C4-2B (cell line): ENCODE data around the gene INPPL1.
"Not testable (repeated sequence)": the region's sequence is repeated elsewhere in the genome, so short reads cannot be mapped to it uniquely, and the experiment has no call there.

Experiments used
- H3K27ac ChIP-seq: fragments of 450-650 bp; 2 replicates; pipeline ENCODE4 v1.5.1; 2017
- CTCF ChIP-seq: fragments of 450-650 bp; conservative IDR thresholded peaks from 2 replicates; pipeline ENCODE4 v1.5.1; 2017; ENCODE audit warnings: mild to moderate bottlenecking
- ZFX ChIP-seq: fragments of 450-650 bp; IDR thresholded peaks from 2 replicates; pipeline ENCODE4 v1.6.1; 2017

Gene INPPL1

DNA sequence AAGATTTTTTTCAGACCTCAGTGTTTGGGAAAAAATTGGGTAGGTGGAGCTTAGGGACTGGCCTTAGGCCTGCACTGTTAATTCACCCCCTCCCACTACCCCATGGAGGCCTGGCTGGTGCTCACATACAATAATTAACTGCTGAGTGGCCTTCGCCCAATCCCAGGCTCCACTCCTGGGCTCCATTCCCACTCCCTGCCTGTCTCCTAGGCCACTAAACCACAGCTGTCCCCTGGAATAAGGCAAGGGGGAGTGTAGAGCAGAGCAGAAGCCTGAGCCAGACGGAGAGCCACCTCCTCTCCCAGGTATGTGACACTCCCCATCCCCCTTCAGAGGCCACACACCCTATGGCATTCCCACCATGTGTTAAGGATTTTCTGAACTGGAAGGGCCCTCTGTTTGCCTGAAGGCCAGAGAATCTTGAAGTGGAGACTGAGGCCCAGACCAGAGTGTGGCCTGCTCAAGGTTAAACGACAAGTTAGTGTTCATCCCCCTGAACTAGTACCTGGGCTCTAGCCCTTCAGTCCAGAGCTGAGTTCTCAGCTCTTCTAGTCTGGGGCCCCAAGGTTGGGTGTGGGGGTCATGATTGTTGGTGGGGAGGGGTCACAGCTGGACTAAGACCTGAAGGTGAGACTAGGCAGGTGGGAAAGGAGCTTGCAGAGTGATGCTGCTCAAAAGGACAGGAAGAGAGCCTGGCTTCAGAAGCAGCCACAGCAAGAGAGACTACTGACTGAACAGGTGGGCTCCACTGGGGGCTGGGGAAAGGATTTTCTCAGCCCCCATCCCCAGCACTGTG is 34.9 kb upstream of the INPPL1 start:
- no peak overlapping the region for H3K27ac ChIP-seq
- no peak for TF ChIP-seq CTCF
- TF ChIP-seq ZFX, result no peak

- no peak for TF ChIP-seq ZFX
- no peak for TF ChIP-seq CTCF
- no peak overlapping the region for H3K27ac ChIP-seq
Observed at GRCh38 chr11:72190631-72191071, 33.9 kb upstream of the INPPL1 start.

DNA sequence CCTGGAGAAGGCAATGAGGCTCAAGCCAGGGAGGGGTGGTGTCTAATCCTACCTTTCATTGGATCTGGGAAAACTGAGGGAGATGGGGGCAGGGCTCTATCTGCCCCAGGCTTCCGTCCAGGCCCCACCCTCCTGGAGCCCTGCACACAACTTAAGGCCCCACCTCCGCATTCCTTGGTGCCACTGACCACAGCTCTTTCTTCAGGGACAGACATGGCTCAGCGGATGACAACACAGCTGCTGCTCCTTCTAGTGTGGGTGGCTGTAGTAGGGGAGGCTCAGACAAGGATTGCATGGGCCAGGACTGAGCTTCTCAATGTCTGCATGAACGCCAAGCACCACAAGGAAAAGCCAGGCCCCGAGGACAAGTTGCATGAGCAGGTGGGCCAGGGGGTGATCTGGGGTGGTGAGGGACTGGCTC is 32.6 kb upstream of the INPPL1 start, which contains the start of gene FOLR1:
FOLR1 (plus strand) TSS at position 180 of the 421 bp plus-strand sequence; CDS start at position 214, 34 bp downstream.
- TF ChIP-seq CTCF, result no peak
- no peak for TF ChIP-seq ZFX
- no peak within 1 kb of the TSS for H3K27ac ChIP-seq

DNA sequence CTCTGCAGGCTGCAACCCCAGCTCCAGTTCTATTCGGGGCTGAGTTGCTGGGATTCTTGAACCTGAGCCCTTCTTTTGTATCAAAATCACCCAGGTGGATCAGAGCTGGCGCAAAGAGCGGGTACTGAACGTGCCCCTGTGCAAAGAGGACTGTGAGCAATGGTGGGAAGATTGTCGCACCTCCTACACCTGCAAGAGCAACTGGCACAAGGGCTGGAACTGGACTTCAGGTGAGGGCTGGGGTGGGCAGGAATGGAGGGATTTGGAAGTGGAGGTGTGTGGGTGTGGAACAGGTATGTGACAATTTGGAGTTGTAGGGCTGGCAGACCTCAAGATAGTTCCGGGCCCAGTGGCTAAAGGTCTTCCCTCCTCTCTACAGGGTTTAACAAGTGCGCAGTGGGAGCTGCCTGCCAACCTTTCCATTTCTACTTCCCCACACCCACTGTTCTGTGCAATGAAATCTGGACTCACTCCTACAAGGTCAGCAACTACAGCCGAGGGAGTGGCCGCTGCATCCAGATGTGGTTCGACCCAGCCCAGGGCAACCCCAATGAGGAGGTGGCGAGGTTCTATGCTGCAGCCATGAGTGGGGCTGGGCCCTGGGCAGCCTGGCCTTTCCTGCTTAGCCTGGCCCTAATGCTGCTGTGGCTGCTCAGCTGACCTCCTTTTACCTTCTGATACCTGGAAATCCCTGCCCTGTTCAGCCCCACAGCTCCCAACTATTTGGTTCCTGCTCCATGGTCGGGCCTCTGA is 28.9 kb upstream of the INPPL1 start:
- no peak for TF ChIP-seq ZFX
- no peak for TF ChIP-seq CTCF

DNA sequence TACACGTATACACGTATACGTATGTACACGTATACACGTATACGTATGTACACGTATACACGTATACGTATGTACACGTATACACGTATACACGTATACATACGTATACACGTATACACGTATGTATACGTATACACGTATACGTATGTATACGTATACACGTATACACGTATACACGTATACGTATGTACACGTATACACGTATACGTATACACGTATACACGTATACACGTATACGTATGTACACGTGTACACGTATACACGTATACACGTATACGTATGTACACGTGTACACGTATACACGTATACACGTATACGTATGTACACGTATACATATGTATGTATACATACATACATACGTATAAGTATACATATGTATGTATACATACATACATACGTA is 23.1 kb upstream of the INPPL1 start:
- not testable (repeated sequence) for H3K27ac ChIP-seq

More for the DNA sequence above, 28.9 kb upstream of the INPPL1 start:
- H3K27ac ChIP-seq, result no peak overlapping the region

DNA sequence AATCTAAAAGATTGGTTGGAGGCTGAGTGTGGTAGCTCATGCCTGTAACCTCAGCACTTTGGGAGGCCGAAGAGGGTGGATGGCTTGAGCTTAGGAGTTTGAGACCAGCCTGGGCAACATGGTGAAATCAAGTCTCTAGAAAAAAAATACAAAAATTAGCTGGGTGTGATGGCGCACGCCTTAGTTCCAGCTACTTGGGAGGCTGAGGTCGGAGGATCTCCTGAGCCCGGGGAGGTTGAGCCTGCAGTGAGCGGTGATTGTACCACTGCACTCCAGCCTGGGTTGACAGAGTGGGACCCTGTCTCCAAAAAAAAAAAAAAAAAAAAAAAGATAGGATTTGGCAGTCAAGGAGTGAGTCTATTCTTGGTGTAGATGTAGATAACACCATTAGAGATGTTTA is 22.0 kb upstream of the INPPL1 start:
- no peak overlapping the region for H3K27ac ChIP-seq
- TF ChIP-seq ZFX (no peak), CTCF (no peak)

DNA sequence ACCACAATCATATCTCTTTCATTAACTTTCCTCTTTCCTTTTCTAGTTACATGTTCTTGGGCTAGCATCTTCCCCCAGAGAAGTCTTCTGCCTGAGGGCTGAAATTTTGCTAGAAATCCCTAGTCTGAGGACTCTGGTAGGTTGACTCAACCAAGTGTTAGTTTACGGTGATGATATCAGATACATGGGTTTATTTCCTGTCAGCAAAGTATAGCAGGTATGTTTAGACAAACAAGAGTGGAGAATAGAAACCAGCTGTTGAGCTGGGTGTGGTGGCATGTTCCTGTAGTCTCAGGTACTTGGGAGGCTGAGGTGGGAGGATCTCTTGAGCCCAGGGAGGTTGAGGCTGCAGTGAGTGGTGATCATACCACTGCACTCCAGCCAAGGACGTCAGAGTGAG is 21.4 kb upstream of the INPPL1 start:
- no peak for TF ChIP-seq ZFX
- TF ChIP-seq CTCF, result no peak
- H3K27ac ChIP-seq, result no peak overlapping the region
